Spinal cord (tissue), 10 donors: ENCODE results near the gene USP46. TPM values are rescaled to one million over a fixed set of nuclear protein-coding genes. Genes with fewer than 3 reads are reported as not detected.

Source experiments
- DNase-seq, 6 donors: peaks; one replicate each; pipeline versions ENCODE4 v3.0.0 to v3.0.0-alpha.2; 2013 to 2015; ENCODE audit warnings: low spot score in 6 of 6, low read depth in 4 of 6
- H3K27ac ChIP-seq: one replicate; pipeline ENCODE4 v1.5.1; 2013; ENCODE audit warnings: low read depth, low read length, control low read depth
- H3K27me3 ChIP-seq: one replicate; pipeline ENCODE4 v1.6.1; 2013; ENCODE audit warnings: low read length; ENCODE audit not compliant: control insufficient read depth, insufficient read depth
- H3K36me3 ChIP-seq: one replicate; pipeline ENCODE4 v1.6.1; 2013; ENCODE audit warnings: low read length; ENCODE audit not compliant: control insufficient read depth, insufficient read depth
- H3K4me1 ChIP-seq: one replicate; pipeline ENCODE4 v1.6.1; 2013; ENCODE audit warnings: low read length; ENCODE audit not compliant: control insufficient read depth, insufficient read depth
- H3K4me3 ChIP-seq: one replicate; pipeline ENCODE4 v1.5.1; 2013; ENCODE audit warnings: low read depth, low read length, control low read depth
- H3K9me3 ChIP-seq: one replicate; pipeline ENCODE4 v1.6.1; 2013; ENCODE audit warnings: low read length; ENCODE audit not compliant: control insufficient read depth, insufficient read depth
- WGBS: methylation state at CpG from one replicate; pipeline ENCODE4 v1.1.5; 2013; ENCODE audit warnings: missing lambda C conversion rate; ENCODE audit not compliant: insufficient coverage; 5-methylcytosine and 5-hydroxymethylcytosine counted together
- polyA plus RNA-seq, 2 donors: library from polyadenylated mRNA; unstranded; fragments of 120-200 nt; gene quantifications; one replicate each; pipeline ENCODE4 v1.2.1, GENCODE V29; 2013; ENCODE audit not compliant: insufficient read length in 2 of 2
- total RNA-seq, 2 donors: library from RNA; depleted of rRNA in 1 of 2; stranded (reverse); fragments of 120-200 nt in 1 of 2; fragments of >200 nt in 1 of 2; gene quantifications; one replicate each; pipeline versions ENCODE4 v1.2.3 to v1.2.4, GENCODE V29; 2013 to 2014
- donor health status: healthy.

The USP46 gene
- total and polyA plus RNA-seq, 4 donors = 30.2 to 53.2 (median 44.7) TPM

- H3K9me3 ChIP-seq = no peaks in the 10 kb centered on the region
- H3K4me1 ChIP-seq = no peaks in the 10 kb centered on the region
- no peaks in the 10 kb centered on the region for H3K27me3 ChIP-seq
- no peak overlapping the region for H3K27ac ChIP-seq
- peak in 1 of 6 donors; percentile 17 for DNase-seq
- WGBS = no CpG with 5 or more reads among the region's 4 CpGs
- no peak overlapping the region for H3K4me3 ChIP-seq
- no peaks in the 10 kb centered on the region for H3K36me3 ChIP-seq
Measured at GRCh38 chr4:52546449-52546848, 112.7 kb downstream of the USP46 start.

- H3K27ac ChIP-seq = no peak overlapping the region
- no peaks in the 10 kb centered on the region for H3K36me3 ChIP-seq
- peak; percentile 27 to 87 (median 42) for DNase-seq
- no peaks in the 10 kb centered on the region for H3K9me3 ChIP-seq
- no peaks in the 10 kb centered on the region for H3K27me3 ChIP-seq
- H3K4me3 ChIP-seq = no peak overlapping the region
- 38% methylated on average over 8 of the region's 13 CpGs for WGBS
- no peaks in the 10 kb centered on the region for H3K4me1 ChIP-seq
Measured at GRCh38 chr4:52545099-52546069, 113.7 kb downstream of the USP46 start.

Other genes with a start within 250 kb of the USP46 start
- gene ERVMER34-1, start 92.1 kb upstream of the USP46 start, total RNA-seq = under 1 TPM; 0.79 to 0.99 TPM
- 1 to 10 TPM; 1.1 to 1.2 TPM for gene ERVMER34-1, start 92.1 kb upstream of the USP46 start, polyA plus RNA-seq
- gene RASL11B, start 203.0 kb upstream of the USP46 start, total RNA-seq = 1 to 10 TPM; 6.3 to 8.0 TPM
- 10 to 100 TPM in 1 of 2 donors, 1 to 10 TPM in 1; 9.2 to 10.2 TPM for gene RASL11B, start 203.0 kb upstream of the USP46 start, polyA plus RNA-seq